ENCODE data around the gene HBS1L. TPM values are rescaled to one million over a fixed set of nuclear protein-coding genes. Genes with fewer than 3 reads are reported as not detected.

Gene HBS1L
- polyA plus RNA-seq, 1 donor: 47.2 TPM

GRCh38 chr6:135022050-135022697 lies 32.4 kb downstream of the HBS1L start:
- no peaks in the 10 kb centered on the region for H3K27me3 ChIP-seq (ENCODE audit: control insufficient read depth, insufficient read depth, low read length)
- H3K36me3 ChIP-seq (ENCODE audit: control insufficient read depth, insufficient read depth, low read length): no peaks in the 10 kb centered on the region
- H3K9me3 ChIP-seq (ENCODE audit: control insufficient read depth, low read depth, low read length): no peaks in the 10 kb centered on the region
- WGBS (ENCODE audit: insufficient coverage, low lambda C conversion rate): no CpG with 5 or more reads among the region's 2 CpGs
- H3K4me1 ChIP-seq (ENCODE audit: control insufficient read depth, insufficient read depth, low read length): no peaks in the 10 kb centered on the region
- no peak for DNase-seq
- no peak overlapping the region for H3K4me3 ChIP-seq (ENCODE audit: low read length)
- no peak overlapping the region for H3K27ac ChIP-seq (ENCODE audit: low read length)

- H3K4me1 ChIP-seq (ENCODE audit: control insufficient read depth, insufficient read depth, low read length): no peaks in the 10 kb centered on the region
- WGBS (ENCODE audit: insufficient coverage, low lambda C conversion rate): 93% methylated on average over 3 of the region's 4 CpGs
- H3K27me3 ChIP-seq (ENCODE audit: control insufficient read depth, insufficient read depth, low read length): no peaks in the 10 kb centered on the region
- H3K9me3 ChIP-seq (ENCODE audit: control insufficient read depth, low read depth, low read length): no peaks in the 10 kb centered on the region
- H3K27ac ChIP-seq (ENCODE audit: low read length): no peak overlapping the region
- no peak for DNase-seq
- no peaks in the 10 kb centered on the region for H3K36me3 ChIP-seq (ENCODE audit: control insufficient read depth, insufficient read depth, low read length)
- H3K4me3 ChIP-seq (ENCODE audit: low read length): no peak overlapping the region
Observed at GRCh38 chr6:135021310-135022049, 33.1 kb downstream of the HBS1L start.

GRCh38 chr6:135018941-135019340 lies 35.7 kb downstream of the HBS1L start:
- no CpG with 5 or more reads among the region's 1 CpG for WGBS (ENCODE audit: insufficient coverage, low lambda C conversion rate)
- DNase-seq: no peak
- Histone ChIP-seq H3K36me3 (ENCODE audit: control insufficient read depth, insufficient read depth, low read length) (no peaks in the 10 kb centered on the region), H3K27ac (ENCODE audit: low read length) (no peak overlapping the region), H3K9me3 (ENCODE audit: control insufficient read depth, low read depth, low read length) (no peaks in the 10 kb centered on the region), H3K27me3 (ENCODE audit: control insufficient read depth, insufficient read depth, low read length) (no peaks in the 10 kb centered on the region), H3K4me1 (ENCODE audit: control insufficient read depth, insufficient read depth, low read length) (no peaks in the 10 kb centered on the region), H3K4me3 (ENCODE audit: low read length) (no peak overlapping the region)

- no peaks in the 10 kb centered on the region for H3K4me1 ChIP-seq (ENCODE audit: control insufficient read depth, insufficient read depth, low read length)
- H3K4me3 ChIP-seq (ENCODE audit: low read length): no peak overlapping the region
- H3K27ac ChIP-seq (ENCODE audit: low read length): no peak overlapping the region
- no peak for DNase-seq
- 100% methylated on average over 1 of the region's 2 CpGs for WGBS (ENCODE audit: insufficient coverage, low lambda C conversion rate)
- no peaks in the 10 kb centered on the region for H3K36me3 ChIP-seq (ENCODE audit: control insufficient read depth, insufficient read depth, low read length)
- H3K9me3 ChIP-seq (ENCODE audit: control insufficient read depth, low read depth, low read length): no peaks in the 10 kb centered on the region
- H3K27me3 ChIP-seq (ENCODE audit: control insufficient read depth, insufficient read depth, low read length): no peaks in the 10 kb centered on the region
Observed at GRCh38 chr6:135018052-135018451, 36.6 kb downstream of the HBS1L start.

GRCh38 chr6:135014353-135014832 lies 40.2 kb downstream of the HBS1L start:
- Histone ChIP-seq H3K27ac (ENCODE audit: low read length) (no peak overlapping the region), H3K36me3 (ENCODE audit: control insufficient read depth, insufficient read depth, low read length) (no peaks in the 10 kb centered on the region), H3K27me3 (ENCODE audit: control insufficient read depth, insufficient read depth, low read length) (no peaks in the 10 kb centered on the region), H3K4me3 (ENCODE audit: low read length) (no peak overlapping the region), H3K9me3 (ENCODE audit: control insufficient read depth, low read depth, low read length) (no peaks in the 10 kb centered on the region), H3K4me1 (ENCODE audit: control insufficient read depth, insufficient read depth, low read length) (no peaks in the 10 kb centered on the region)
- WGBS (ENCODE audit: insufficient coverage, low lambda C conversion rate): 87% methylated on average over 3 of the region's 4 CpGs
- no peak for DNase-seq

GRCh38 chr6:135013211-135013610 lies 41.4 kb downstream of the HBS1L start:
- H3K27me3 ChIP-seq (ENCODE audit: control insufficient read depth, insufficient read depth, low read length): no peaks in the 10 kb centered on the region
- H3K27ac ChIP-seq (ENCODE audit: low read length): no peak overlapping the region
- H3K4me1 ChIP-seq (ENCODE audit: control insufficient read depth, insufficient read depth, low read length): peaks cover 8% of the 10 kb centered on the region
- DNase-seq: no peak
- H3K4me3 ChIP-seq (ENCODE audit: low read length): no peak overlapping the region
- no peaks in the 10 kb centered on the region for H3K36me3 ChIP-seq (ENCODE audit: control insufficient read depth, insufficient read depth, low read length)
- WGBS (ENCODE audit: insufficient coverage, low lambda C conversion rate): 100% methylated on average over 1 of the region's 3 CpGs
- no peaks in the 10 kb centered on the region for H3K9me3 ChIP-seq (ENCODE audit: control insufficient read depth, low read depth, low read length)

GRCh38 chr6:135012764-135013163 lies 41.9 kb downstream of the HBS1L start:
- no peaks in the 10 kb centered on the region for H3K36me3 ChIP-seq (ENCODE audit: control insufficient read depth, insufficient read depth, low read length)
- H3K9me3 ChIP-seq (ENCODE audit: control insufficient read depth, low read depth, low read length): no peaks in the 10 kb centered on the region
- peaks cover 13% of the 10 kb centered on the region for H3K4me1 ChIP-seq (ENCODE audit: control insufficient read depth, insufficient read depth, low read length)
- H3K27me3 ChIP-seq (ENCODE audit: control insufficient read depth, insufficient read depth, low read length): no peaks in the 10 kb centered on the region
- H3K27ac ChIP-seq (ENCODE audit: low read length): no peak overlapping the region
- DNase-seq: no peak
- no peak overlapping the region for H3K4me3 ChIP-seq (ENCODE audit: low read length)

- Histone ChIP-seq H3K4me3 (ENCODE audit: low read length) (no peak overlapping the region), H3K4me1 (ENCODE audit: control insufficient read depth, insufficient read depth, low read length) (peaks cover 16% of the 10 kb centered on the region), H3K36me3 (ENCODE audit: control insufficient read depth, insufficient read depth, low read length) (no peaks in the 10 kb centered on the region), H3K27me3 (ENCODE audit: control insufficient read depth, insufficient read depth, low read length) (no peaks in the 10 kb centered on the region), H3K27ac (ENCODE audit: low read length) (no peak overlapping the region), H3K9me3 (ENCODE audit: control insufficient read depth, low read depth, low read length) (no peaks in the 10 kb centered on the region)
- no peak for DNase-seq
- WGBS (ENCODE audit: insufficient coverage, low lambda C conversion rate): no CpG with 5 or more reads among the region's 2 CpGs
Observed at GRCh38 chr6:135012349-135012748, 42.3 kb downstream of the HBS1L start.

- Histone ChIP-seq H3K36me3 (ENCODE audit: control insufficient read depth, insufficient read depth, low read length) (no peaks in the 10 kb centered on the region), H3K4me3 (ENCODE audit: low read length) (no peak overlapping the region), H3K27me3 (ENCODE audit: control insufficient read depth, insufficient read depth, low read length) (no peaks in the 10 kb centered on the region), H3K27ac (ENCODE audit: low read length) (peak overlapping the region; percentile 72), H3K4me1 (ENCODE audit: control insufficient read depth, insufficient read depth, low read length) (peaks cover 16% of the 10 kb centered on the region), H3K9me3 (ENCODE audit: control insufficient read depth, low read depth, low read length) (no peaks in the 10 kb centered on the region)
- no peak for DNase-seq
- no CpG with 5 or more reads among the region's 1 CpG for WGBS (ENCODE audit: insufficient coverage, low lambda C conversion rate)
Observed at GRCh38 chr6:135008941-135009290, 45.7 kb downstream of the HBS1L start.

GRCh38 chr6:135008072-135008940 lies 46.3 kb downstream of the HBS1L start:
- Histone ChIP-seq H3K9me3 (ENCODE audit: control insufficient read depth, low read depth, low read length) (no peaks in the 10 kb centered on the region), H3K36me3 (ENCODE audit: control insufficient read depth, insufficient read depth, low read length) (no peaks in the 10 kb centered on the region), H3K27me3 (ENCODE audit: control insufficient read depth, insufficient read depth, low read length) (no peaks in the 10 kb centered on the region), H3K27ac (ENCODE audit: low read length) (peak overlapping the region; percentile 72), H3K4me1 (ENCODE audit: control insufficient read depth, insufficient read depth, low read length) (peaks cover 16% of the 10 kb centered on the region), H3K4me3 (ENCODE audit: low read length) (no peak overlapping the region)
- WGBS (ENCODE audit: insufficient coverage, low lambda C conversion rate): 100% methylated on average over 1 of the region's 6 CpGs
- DNase-seq: peak; percentile 80 to 93
